Stimulated activated naive B cell treated with anti-CD40 and anti-IgM and Interleukin-4, amounts not matched to agents 10 μg/mL and 1 μg/mL and 100 μg/mL, for 72 hours (primary cell): Measurements from ENCODE around the gene PCDHGB6.
A peak's percentile ranks its signal among the peaks of the same experiment; 100 is the strongest.
"Not testable (repeated sequence)": the region's sequence is repeated elsewhere in the genome, so short reads cannot be mapped to it uniquely, and the experiment has no call there.

Experiments
- ATAC-seq, 2 donors: fragments of 150-1000 bp; cut with Tn5 transposase; replicated peaks; 2 replicates each; pipeline ENCODE4 v1.10.0; 2021; ENCODE audit warnings: moderate library complexity in 1 of 2
- DNase-seq: peaks from one replicate; pipeline ENCODE4 v3.0.0; 2021
- H3K27ac Mint-ChIP-seq: one replicate; pipeline ENCODE4 v1.8.0; 2022; ENCODE audit warnings: mild to moderate bottlenecking, mixed read lengths
- H3K27me3 Mint-ChIP-seq, 2 donors: one replicate each; pipeline ENCODE4 v1.8.0; 2022; ENCODE audit warnings: mixed read lengths in 2 of 2
- H3K36me3 Mint-ChIP-seq, 2 donors: one replicate each; pipeline ENCODE4 v1.8.0; 2022; ENCODE audit warnings: mixed read lengths in 2 of 2, mild to moderate bottlenecking in 1 of 2
- H3K4me1 Mint-ChIP-seq, 2 donors: one replicate each; pipeline ENCODE4 v1.8.0; 2022; ENCODE audit warnings: mixed read lengths in 2 of 2, mild to moderate bottlenecking in 1 of 2
- H3K4me3 Mint-ChIP-seq, 2 donors: one replicate each; pipeline ENCODE4 v1.8.0; 2022; ENCODE audit warnings: mild to moderate bottlenecking in 2 of 2, mixed read lengths in 2 of 2, moderate library complexity in 1 of 2
- H3K9me3 Mint-ChIP-seq, 2 donors: one replicate each; pipeline ENCODE4 v1.8.0; 2022; ENCODE audit warnings: mixed read lengths in 2 of 2, mild to moderate bottlenecking in 1 of 2

Gene PCDHGB6

DNA sequence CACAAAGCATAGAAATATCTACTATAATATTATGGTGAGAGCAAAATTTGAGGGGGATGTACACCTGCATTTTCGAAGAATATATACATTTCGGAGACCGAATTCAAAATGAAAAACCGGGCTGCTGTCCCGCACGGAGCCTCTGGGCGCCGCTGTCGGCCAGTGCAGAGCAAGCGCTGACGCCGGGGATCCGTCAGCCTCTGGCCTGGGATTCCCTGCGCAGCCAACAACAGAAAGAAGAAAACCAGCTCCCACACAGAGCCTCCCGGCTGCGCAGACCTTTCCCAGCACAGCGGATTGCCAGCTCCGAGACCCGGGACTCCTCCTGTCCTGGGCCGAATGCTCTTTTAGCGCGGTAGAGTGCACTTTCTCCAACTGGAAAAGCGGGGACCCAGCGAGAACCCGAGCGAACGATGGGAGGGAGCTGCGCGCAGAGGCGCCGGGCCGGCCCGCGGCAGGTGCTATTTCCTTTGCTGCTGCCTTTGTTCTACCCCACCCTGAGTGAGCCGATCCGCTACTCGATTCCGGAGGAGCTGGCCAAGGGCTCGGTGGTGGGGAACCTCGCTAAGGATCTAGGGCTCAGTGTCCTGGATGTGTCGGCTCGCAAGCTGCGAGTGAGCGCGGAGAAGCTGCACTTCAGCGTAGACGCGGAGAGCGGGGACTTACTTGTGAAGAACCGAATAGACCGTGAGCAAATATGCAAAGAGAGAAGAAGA is at the start of gene PCDHGB6:
Gene PCDHGB6, plus strand, starts transcription at position 232 of the 716 bp plus-strand sequence. Its CDS starts 182 bp downstream, at position 414.
- not testable (repeated sequence) for DNase-seq, H3K4me1 Mint-ChIP-seq
- peak in 1 of 2 donors; percentile 57 for ATAC-seq
- Mint-ChIP-seq H3K36me3 (peaks cover 12 to 16% of the 10 kb centered on the region in 2 donors), H3K9me3 (peaks cover 12 to 17% of the 10 kb centered on the region in 2 donors), H3K27ac (peak within 1 kb of the TSS; percentile 81), H3K27me3 (peaks cover 72% of the 10 kb centered on the region in 2 donors), H3K4me3 (peak within 1 kb of the TSS; percentile 70 to 77)

DNA sequence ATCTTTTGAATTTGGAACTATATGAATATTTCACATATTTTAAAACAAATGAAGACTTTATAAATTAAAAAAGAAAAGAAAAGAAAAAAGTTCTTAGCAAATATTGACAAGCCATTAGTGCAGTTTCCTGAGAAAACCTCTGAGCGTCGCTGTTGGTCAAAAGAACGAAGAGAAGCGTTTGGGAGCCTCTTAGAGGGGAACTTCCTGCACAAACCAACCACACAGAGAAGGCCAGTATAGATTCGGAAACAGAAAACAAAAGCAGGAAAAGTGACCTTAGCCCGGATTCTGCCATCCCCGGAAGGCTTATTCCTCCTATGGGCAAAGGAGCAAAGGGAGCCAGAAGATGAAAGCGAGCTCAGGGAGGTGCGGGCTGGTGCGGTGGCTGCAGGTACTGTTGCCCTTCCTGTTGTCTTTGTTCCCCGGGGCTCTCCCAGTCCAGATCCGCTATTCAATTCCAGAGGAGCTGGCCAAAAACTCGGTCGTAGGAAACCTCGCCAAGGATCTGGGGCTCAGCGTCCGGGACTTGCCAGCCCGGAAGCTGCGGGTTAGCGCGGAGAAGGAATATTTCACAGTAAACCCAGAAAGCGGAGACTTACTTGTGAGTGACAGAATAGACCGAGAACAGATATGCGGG is 47.9 kb upstream of the PCDHGB6 start, which contains the start of gene PCDHGB2:
Gene PCDHGB2, plus strand, starts transcription at position 205 of the 637 bp plus-strand sequence. Its CDS starts 142 bp downstream, at position 347.
- peak within 1 kb of the TSS; percentile 75 to 80 for H3K4me3 Mint-ChIP-seq
- H3K9me3 Mint-ChIP-seq: peaks cover 15 to 26% of the 10 kb centered on the region in 2 donors
- DNase-seq (no peak), ATAC-seq (peak; percentile 29 to 36)
- no peaks in the 10 kb centered on the region for H3K4me1 Mint-ChIP-seq
- H3K27me3 Mint-ChIP-seq: peaks cover 72 to 86% of the 10 kb centered on the region in 2 donors
- peak within 1 kb of the TSS; percentile 67 for H3K27ac Mint-ChIP-seq
- peaks cover 17 to 32% of the 10 kb centered on the region in 2 donors for H3K36me3 Mint-ChIP-seq

DNA sequence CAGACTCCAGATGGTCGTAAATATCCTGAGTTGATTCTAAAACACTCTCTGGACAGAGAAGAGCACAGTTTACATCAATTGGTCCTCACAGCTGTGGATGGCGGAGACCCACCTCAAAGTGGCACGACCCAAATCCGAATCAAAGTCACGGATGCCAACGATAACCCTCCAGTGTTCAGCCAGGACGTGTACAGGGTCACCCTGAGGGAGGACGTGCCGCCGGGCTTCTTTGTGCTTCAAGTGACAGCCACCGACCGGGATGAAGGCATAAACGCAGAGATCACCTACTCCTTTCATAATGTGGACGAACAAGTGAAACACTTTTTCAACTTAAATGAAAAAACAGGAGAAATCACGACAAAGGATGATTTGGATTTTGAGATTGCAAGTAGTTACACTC is 47.1 kb upstream of the PCDHGB6 start:
- Mint-ChIP-seq H3K9me3 (peaks cover 17 to 29% of the 10 kb centered on the region in 2 donors), H3K27me3 (peaks cover 73 to 87% of the 10 kb centered on the region in 2 donors), H3K36me3 (peaks cover 21 to 39% of the 10 kb centered on the region in 2 donors), H3K4me3 (no peak overlapping the region), H3K4me1 (no peaks in the 10 kb centered on the region), H3K27ac (peak overlapping the region; percentile 67)
- DNase-seq: no peak
- no peak for ATAC-seq

DNA sequence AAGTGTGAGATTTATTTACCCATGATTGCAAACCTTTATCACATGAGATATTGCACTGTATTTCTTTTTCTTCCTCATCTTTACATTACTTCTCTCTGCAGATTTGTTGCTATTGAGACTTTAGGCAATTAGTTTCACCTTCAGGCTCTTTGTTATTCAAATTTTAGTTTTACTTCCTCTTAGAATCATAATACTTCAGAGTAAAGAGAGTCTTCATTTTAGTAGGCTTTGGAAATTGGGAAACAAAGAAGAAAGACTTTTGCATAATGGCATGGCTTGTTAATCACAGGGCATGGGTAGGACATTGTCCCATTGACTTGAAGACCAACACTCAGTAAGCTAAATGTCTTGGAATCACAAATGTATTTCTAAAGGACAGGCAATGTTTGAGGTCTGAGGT is 45.1 kb upstream of the PCDHGB6 start:
- H3K27me3 Mint-ChIP-seq: peaks cover 64 to 76% of the 10 kb centered on the region in 2 donors
- H3K36me3 Mint-ChIP-seq: peaks cover 25 to 40% of the 10 kb centered on the region in 2 donors
- ATAC-seq (no peak), DNase-seq (no peak)
- H3K9me3 Mint-ChIP-seq: peaks cover 20 to 28% of the 10 kb centered on the region in 2 donors
- H3K4me3 Mint-ChIP-seq: peak overlapping the region in 1 of 2 donors; percentile 17
- peak overlapping the region; percentile 44 for H3K27ac Mint-ChIP-seq
- no peaks in the 10 kb centered on the region for H3K4me1 Mint-ChIP-seq

DNA sequence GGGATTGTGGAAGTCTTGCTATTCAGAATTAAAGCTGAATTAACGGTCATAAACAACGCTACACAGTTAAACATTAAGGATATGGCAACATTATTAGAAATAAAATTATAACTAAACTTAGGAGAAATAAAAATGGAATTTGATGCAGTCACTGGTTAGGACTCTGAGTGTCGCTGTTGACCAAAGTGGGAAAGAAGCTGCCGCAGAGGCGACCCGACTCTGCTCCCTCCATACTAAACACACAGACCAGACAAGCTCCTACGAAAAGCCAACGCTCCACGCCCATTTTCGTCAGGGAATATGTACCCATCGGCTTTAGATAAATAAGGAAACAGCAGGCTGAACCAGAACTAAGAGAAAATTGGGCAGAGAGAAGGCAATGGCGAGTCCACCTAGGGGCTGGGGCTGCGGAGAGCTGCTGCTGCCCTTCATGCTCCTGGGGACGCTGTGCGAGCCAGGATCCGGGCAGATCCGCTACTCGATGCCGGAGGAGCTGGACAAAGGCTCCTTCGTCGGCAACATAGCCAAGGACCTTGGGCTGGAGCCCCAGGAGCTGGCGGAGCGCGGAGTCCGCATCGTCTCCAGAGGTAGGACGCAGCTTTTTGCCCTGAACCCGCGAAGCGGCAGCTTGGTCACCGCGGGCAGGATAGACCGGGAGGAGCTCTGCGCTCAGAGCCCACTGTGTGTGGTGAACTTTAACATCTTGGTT is 43.7 kb upstream of the PCDHGB6 start, which contains the start of gene PCDHGA5:
Gene PCDHGA5, plus strand, starts transcription at position 211 of the 709 bp plus-strand sequence. Its CDS starts 169 bp downstream, at position 380.
- Mint-ChIP-seq H3K36me3 (peaks cover 25 to 40% of the 10 kb centered on the region in 2 donors), H3K27me3 (peaks cover 66 to 73% of the 10 kb centered on the region in 2 donors), H3K4me1 (no peaks in the 10 kb centered on the region), H3K9me3 (peaks cover 20 to 28% of the 10 kb centered on the region in 2 donors), H3K27ac (peak within 1 kb of the TSS; percentile 81), H3K4me3 (peak within 1 kb of the TSS in 1 of 2 donors; percentile 32)
- DNase-seq: no peak
- no peak for ATAC-seq

DNA sequence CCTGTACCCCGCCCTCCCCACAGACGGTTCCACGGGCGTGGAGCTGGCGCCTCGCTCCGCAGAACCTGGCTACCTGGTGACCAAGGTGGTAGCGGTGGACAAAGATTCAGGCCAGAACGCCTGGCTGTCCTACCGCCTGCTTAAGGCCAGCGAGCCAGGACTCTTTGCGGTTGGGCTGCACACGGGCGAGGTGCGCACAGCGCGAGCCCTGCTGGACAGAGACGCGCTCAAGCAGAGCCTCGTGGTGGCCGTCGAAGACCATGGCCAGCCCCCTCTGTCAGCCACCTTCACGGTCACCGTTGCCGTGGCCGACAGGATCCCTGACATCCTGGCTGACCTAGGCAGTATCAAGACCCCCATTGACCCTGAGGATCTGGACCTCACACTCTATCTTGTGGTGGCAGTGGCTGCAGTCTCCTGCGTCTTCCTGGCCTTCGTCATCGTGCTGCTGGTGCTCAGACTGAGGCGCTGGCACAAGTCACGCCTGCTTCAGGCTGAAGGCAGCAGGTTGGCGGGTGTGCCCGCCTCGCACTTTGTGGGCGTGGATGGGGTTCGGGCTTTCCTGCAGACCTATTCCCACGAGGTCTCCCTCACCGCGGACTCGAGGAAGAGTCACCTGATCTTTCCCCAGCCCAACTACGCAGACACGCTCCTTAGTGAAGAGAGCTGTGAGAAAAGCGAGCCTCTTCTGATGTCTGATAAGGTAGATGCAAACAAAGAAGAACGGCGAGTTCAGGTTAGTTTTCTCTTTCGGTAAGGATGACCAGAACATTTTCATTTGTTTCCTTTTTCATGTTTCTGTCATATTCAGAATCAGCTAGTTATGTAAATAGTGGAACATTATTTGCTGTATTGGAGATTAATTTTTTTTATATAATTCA is 41.6 kb upstream of the PCDHGB6 start:
- DNase-seq: no peak
- Mint-ChIP-seq H3K27me3 (peaks cover 61 to 69% of the 10 kb centered on the region in 2 donors), H3K27ac (peak overlapping the region; percentile 5), H3K4me3 (no peak overlapping the region), H3K9me3 (peaks cover 17 to 28% of the 10 kb centered on the region in 2 donors), H3K4me1 (peaks cover 0 to 3% of the 10 kb centered on the region in 2 donors), H3K36me3 (peaks cover 16 to 37% of the 10 kb centered on the region in 2 donors)
- no peak for ATAC-seq

DNA sequence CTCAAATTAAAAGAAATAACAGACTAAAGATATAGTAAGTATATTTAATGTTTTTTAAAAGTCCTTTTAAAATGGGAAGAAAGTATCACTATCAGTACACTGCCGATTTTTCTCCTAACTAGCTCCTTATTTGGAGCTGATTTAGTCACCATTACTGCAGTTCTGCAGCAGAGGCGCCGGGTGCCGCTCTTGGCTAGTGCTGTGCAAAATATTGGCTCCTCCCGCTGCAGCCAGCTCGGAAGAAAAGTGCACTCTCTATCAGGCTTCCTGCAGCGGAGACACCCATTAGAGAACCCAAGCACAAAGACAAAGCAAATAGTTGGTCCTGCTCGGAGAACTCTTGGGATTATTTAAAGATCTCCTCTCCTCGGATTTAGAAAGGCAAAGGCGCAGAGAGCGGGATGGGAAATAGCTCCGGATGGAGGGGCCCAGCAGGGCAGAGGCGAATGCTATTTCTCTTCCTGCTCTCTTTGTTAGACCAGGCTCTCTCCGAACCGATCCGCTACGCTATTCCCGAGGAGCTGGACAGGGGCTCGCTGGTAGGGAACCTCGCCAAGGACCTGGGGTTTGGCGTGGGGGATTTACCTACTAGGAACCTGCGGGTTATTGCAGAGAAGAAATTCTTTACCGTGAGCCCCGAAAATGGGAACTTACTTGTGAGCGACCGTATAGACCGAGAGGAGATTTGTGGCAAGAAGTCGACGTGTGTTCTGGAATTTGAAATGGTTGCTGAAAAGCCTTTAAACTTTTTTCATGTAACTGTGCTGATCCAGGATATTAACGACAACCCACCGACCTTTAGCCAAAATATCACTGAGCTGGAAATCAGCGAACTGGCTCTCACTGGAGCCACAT is 37.6 kb upstream of the PCDHGB6 start, which contains the start of gene PCDHGB3:
Gene PCDHGB3, plus strand, starts transcription at position 249 of the 855 bp plus-strand sequence. Its CDS starts 153 bp downstream, at position 402.
- H3K4me1 Mint-ChIP-seq: peaks cover 0 to 4% of the 10 kb centered on the region in 2 donors
- peak within 1 kb of the TSS; percentile 83 to 91 for H3K4me3 Mint-ChIP-seq
- peaks cover 54 to 73% of the 10 kb centered on the region in 2 donors for H3K27me3 Mint-ChIP-seq
- H3K36me3 Mint-ChIP-seq: peaks cover 13 to 17% of the 10 kb centered on the region in 2 donors
- H3K9me3 Mint-ChIP-seq: peaks cover 23 to 25% of the 10 kb centered on the region in 2 donors
- peak; percentile 57 to 73 for ATAC-seq
- DNase-seq: no peak
- H3K27ac Mint-ChIP-seq: peak within 1 kb of the TSS; percentile 94

DNA sequence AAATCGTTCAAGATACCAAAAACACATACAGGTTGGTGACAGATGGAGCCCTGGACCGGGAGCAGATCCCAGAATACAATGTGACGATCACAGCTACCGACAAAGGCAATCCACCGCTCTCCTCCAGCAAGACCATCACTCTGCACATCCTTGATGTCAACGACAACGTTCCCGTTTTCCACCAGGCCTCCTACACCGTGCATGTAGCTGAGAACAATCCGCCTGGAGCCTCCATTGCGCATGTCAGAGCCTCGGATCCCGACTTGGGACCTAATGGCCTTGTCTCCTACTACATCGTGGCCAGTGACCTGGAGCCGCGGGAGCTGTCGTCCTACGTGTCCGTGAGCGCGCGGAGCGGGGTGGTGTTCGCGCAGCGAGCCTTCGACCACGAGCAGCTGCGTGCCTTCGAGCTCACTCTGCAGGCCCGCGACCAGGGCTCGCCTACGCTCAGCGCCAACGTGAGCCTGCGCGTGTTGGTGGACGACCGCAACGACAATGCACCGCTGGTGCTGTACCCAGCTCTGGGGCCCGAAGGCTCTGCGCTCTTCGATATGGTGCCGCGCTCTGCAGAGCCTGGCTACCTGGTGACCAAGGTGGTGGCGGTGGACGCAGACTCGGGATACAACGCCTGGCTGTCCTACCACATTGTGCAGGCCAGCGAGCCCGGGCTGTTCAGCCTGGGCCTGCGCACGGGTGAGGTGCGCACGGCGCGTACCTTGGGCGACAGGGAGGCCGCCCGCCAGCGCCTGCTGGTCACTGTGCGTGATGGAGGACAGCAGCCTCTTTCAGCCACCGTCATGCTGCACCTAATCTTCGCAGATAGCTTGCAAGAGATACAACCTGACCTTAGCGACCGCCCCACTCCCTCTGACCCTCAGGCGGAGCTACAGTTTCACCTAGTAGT is 36.0 kb upstream of the PCDHGB6 start:
- H3K27me3 Mint-ChIP-seq: peaks cover 47 to 71% of the 10 kb centered on the region in 2 donors
- ATAC-seq: no peak
- peaks cover 0 to 6% of the 10 kb centered on the region in 2 donors for H3K4me1 Mint-ChIP-seq
- no peak overlapping the region for H3K4me3 Mint-ChIP-seq
- peaks cover 22 to 24% of the 10 kb centered on the region in 2 donors for H3K9me3 Mint-ChIP-seq
- H3K27ac Mint-ChIP-seq: peak overlapping the region; percentile 81
- H3K36me3 Mint-ChIP-seq: peaks cover 11 to 17% of the 10 kb centered on the region in 2 donors
- no peak for DNase-seq

DNA sequence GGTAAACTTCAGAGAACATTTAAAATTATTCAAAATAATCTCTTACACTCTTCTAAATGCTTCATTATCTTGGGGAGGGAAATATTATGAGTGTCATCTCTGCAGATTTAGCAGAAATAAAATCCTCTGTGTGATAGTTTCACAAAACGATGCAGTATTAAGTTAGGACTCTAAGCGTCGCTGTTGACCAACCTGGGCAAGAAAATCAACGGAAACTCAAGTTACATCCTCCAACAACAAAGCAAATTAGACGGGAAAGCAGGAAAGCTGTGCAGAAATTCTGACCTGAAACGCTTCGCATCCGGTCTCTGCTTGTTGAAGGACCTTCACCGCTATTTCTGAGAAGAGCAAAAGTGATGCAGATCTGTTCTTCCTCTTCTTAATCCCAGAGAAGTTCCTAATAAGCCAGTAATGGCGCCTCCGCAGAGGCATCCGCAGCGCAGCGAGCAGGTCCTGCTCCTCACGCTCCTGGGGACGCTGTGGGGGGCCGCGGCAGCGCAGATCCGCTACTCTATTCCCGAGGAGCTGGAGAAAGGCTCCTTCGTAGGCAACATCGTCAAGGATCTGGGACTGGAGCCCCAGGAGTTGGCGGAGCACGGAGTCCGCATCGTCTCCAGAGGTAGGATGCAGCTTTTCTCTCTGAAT is 34.0 kb upstream of the PCDHGB6 start, which contains the start of gene PCDHGA6:
Gene PCDHGA6, plus strand, starts transcription at position 219 of the 645 bp plus-strand sequence. Its CDS starts 193 bp downstream, at position 412.
- peaks cover 40 to 70% of the 10 kb centered on the region in 2 donors for H3K27me3 Mint-ChIP-seq
- peak within 1 kb of the TSS in 1 of 2 donors; percentile 30 for H3K4me3 Mint-ChIP-seq
- peaks cover 0 to 6% of the 10 kb centered on the region in 2 donors for H3K4me1 Mint-ChIP-seq
- no peak for ATAC-seq
- peaks cover 24% of the 10 kb centered on the region in 2 donors for H3K9me3 Mint-ChIP-seq
- H3K36me3 Mint-ChIP-seq: peaks cover 11 to 17% of the 10 kb centered on the region in 2 donors
- no peak within 1 kb of the TSS for H3K27ac Mint-ChIP-seq
- no peak for DNase-seq

DNA sequence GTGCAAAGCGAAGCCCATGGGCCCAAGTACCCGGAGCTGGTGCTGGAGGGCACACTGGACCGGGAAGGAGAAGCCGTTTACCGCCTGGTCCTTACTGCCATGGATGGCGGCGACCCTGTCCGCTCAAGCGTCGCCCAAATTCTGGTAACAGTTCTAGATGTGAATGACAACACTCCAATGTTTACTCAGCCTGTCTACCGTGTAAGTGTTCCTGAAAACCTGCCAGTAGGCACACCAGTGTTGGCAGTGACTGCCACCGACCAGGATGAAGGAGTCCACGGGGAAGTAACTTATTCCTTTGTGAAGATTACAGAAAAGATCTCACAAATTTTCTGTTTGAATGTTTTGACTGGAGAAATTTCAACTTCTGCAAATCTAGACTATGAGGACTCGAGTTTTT is 33.2 kb upstream of the PCDHGB6 start:
- Mint-ChIP-seq H3K9me3 (peaks cover 24 to 26% of the 10 kb centered on the region in 2 donors), H3K4me1 (peaks cover 0 to 6% of the 10 kb centered on the region in 2 donors), H3K27me3 (peaks cover 38 to 67% of the 10 kb centered on the region in 2 donors), H3K4me3 (no peak overlapping the region), H3K27ac (no peak overlapping the region), H3K36me3 (peaks cover 11 to 17% of the 10 kb centered on the region in 2 donors)
- DNase-seq: no peak
- no peak for ATAC-seq
